AG08396 (cell line): ENCODE results near the gene ALG1.
"Not testable (repeated sequence)": the region's sequence is repeated elsewhere in the genome, so short reads cannot be mapped to it uniquely, and the experiment has no call there.

Source experiments
- DNase-seq: peaks from one replicate; pipeline ENCODE4 v3.0.0; 2012; ENCODE audit warnings: low spot score, mixed read lengths

ALG1 gene

GRCh38 chr16:5071681-5072333 is at the start of gene ALG1:
TSS of gene ALG1 (plus strand) at chr16:5071843. CDS start at chr16:5071850, 7 bp downstream.
- peak; percentile 97 for DNase-seq

GRCh38 chr16:5022521-5022920 is 49.1 kb upstream of the ALG1 start:
- no peak for DNase-seq

GRCh38 chr16:5024632-5025031 is 47.0 kb upstream of the ALG1 start:
- no peak for DNase-seq

GRCh38 chr16:5025171-5025632 is 46.4 kb upstream of the ALG1 start:
- DNase-seq: no peak

- no peak for DNase-seq
Observed at GRCh38 chr16:5026664-5027063, 45.0 kb upstream of the ALG1 start.

GRCh38 chr16:5027086-5027485 is 44.6 kb upstream of the ALG1 start:
- no peak for DNase-seq

- no peak for DNase-seq
Observed at GRCh38 chr16:5027575-5028235, 43.9 kb upstream of the ALG1 start.

GRCh38 chr16:5028950-5029475 is 42.6 kb upstream of the ALG1 start:
- no peak for DNase-seq

GRCh38 chr16:5030251-5030870 is 41.3 kb upstream of the ALG1 start:
- no peak for DNase-seq

GRCh38 chr16:5031601-5032000 is 40.0 kb upstream of the ALG1 start:
- no peak for DNase-seq

- no peak for DNase-seq
Observed at GRCh38 chr16:5032748-5033167, 38.9 kb upstream of the ALG1 start.

- DNase-seq: peak; percentile 95
Observed at GRCh38 chr16:5033256-5034166, 38.1 kb upstream of the ALG1 start, which contains the start of gene NAGPA. TSS of gene NAGPA (minus strand) at chr16:5033935. CDS start at chr16:5033914, 21 bp downstream.

- no peak for DNase-seq
Observed at GRCh38 chr16:5034167-5034523, 37.5 kb upstream of the ALG1 start.

- no peak for DNase-seq
Observed at GRCh38 chr16:5035909-5036227, 35.8 kb upstream of the ALG1 start.

GRCh38 chr16:5036228-5037156 is 35.2 kb upstream of the ALG1 start:
- no peak for DNase-seq

GRCh38 chr16:5040451-5040850 is 31.2 kb upstream of the ALG1 start:
- DNase-seq: no peak

GRCh38 chr16:5041600-5042133 is 30.0 kb upstream of the ALG1 start:
- DNase-seq: no peak

GRCh38 chr16:5042574-5043171 is 29.0 kb upstream of the ALG1 start:
- no peak for DNase-seq

- DNase-seq: no peak
Observed at GRCh38 chr16:5044011-5044540, 27.6 kb upstream of the ALG1 start.

GRCh38 chr16:5044581-5044980 is 27.1 kb upstream of the ALG1 start:
- DNase-seq: not testable (repeated sequence)
